HG03103 (cell line): Measurements from ENCODE around the gene GATA3.

Experiments
- ATAC-seq: cut with Tn5 transposase; IDR thresholded peaks from one replicate; pipeline ENCODE4 v1.9.1; 2021; ENCODE audit warnings: low read depth; ENCODE audit not compliant: unreplicated experiment

Gene GATA3

GRCh38 chr10:8050556-8051108 lies 3.9 kb upstream of the GATA3 start:
- no peak for ATAC-seq

GRCh38 chr10:8051109-8051821 lies 3.2 kb upstream of the GATA3 start:
- no peak for ATAC-seq

- ATAC-seq = no peak
Observed at GRCh38 chr10:8051851-8052257, 2.6 kb upstream of the GATA3 start.

- no peak for ATAC-seq
Observed at GRCh38 chr10:8052341-8052955, 2.0 kb upstream of the GATA3 start.

- ATAC-seq = no peak
Observed at GRCh38 chr10:8052956-8053445, 1.5 kb upstream of the GATA3 start.

- peak; percentile 64 for ATAC-seq
Observed at GRCh38 chr10:8053446-8054243, 843 bp upstream of the GATA3 start.

- ATAC-seq = peak; percentile 1
Observed at GRCh38 chr10:8054244-8054493, 319 bp upstream of the GATA3 start.

- ATAC-seq = no peak
Observed at GRCh38 chr10:8055420-8056349, 1.2 kb downstream of the GATA3 start.

- no peak for ATAC-seq
Observed at GRCh38 chr10:8056378-8056777, 1.9 kb downstream of the GATA3 start.

- peak; percentile 32 for ATAC-seq
Observed at GRCh38 chr10:8056871-8057331, 2.4 kb downstream of the GATA3 start.

- no peak for ATAC-seq
Observed at GRCh38 chr10:8057636-8058273, 3.3 kb downstream of the GATA3 start.

- no peak for ATAC-seq
Observed at GRCh38 chr10:8058274-8059111, 4.0 kb downstream of the GATA3 start.

GRCh38 chr10:8059191-8059936 lies 4.9 kb downstream of the GATA3 start:
- no peak for ATAC-seq

GRCh38 chr10:8060010-8060703 lies 5.7 kb downstream of the GATA3 start:
- peak; percentile 48 for ATAC-seq

GRCh38 chr10:8060704-8061121 lies 6.2 kb downstream of the GATA3 start:
- no peak for ATAC-seq

GRCh38 chr10:8061274-8062211 lies 7.1 kb downstream of the GATA3 start:
- no peak for ATAC-seq
